ENCODE measurements around the gene CDA. TPM values are rescaled to one million over a fixed set of nuclear protein-coding genes. Genes with fewer than 3 reads are reported as not detected.

CDA gene
- total RNA-seq, 1 experiment from 2014 or later = 0.62 TPM

DNA sequence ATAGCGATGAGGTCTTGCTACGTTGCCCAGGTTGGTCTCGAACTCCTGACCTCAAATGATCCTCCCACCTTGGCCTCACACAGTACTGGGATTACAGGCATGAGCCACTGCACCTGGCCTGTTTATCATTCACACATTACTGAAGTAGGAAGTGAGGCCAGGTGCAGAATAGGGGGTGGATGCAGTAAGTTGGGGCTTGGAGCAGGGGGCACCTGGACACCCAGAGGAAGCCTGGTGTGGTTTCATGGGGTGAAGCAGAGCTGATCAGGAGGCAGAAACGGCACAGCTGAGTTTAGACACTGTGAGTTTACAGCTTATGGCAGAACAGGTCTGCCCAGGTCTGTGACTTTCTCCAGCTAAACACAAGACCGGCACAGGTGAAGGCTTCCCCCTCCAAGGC lies 4.9 kb downstream of the CDA start:
- ChIA-PET CTCF (interaction anchor here (0.6 kb wide), 1 partner anchor 19 kb away, joined by 4 read pairs; no protein-coding TSS in a partner anchor), POLR2A (no interaction called here)
- Histone ChIP-seq H3K27ac (ENCODE audit: low read length) (no peak overlapping the region), H3K9me3 (ENCODE audit: control insufficient read depth, insufficient read depth, low read depth, low read length) (no peaks in the 10 kb centered on the region), H3K4me3 (ENCODE audit: low read depth in 2 of 2, low read length in 2 of 2) (no peak overlapping the region), H3K27me3 (ENCODE audit: control insufficient read depth, insufficient read depth, low read length) (no peaks in the 10 kb centered on the region), H3K4me1 (ENCODE audit: control insufficient read depth, insufficient read depth, low read length) (peaks cover 3% of the 10 kb centered on the region; the same call in 1 of the 2 replicates), H3K36me3 (ENCODE audit: control insufficient read depth, insufficient read depth, low read length) (no peaks in the 10 kb centered on the region)
- BruUV-seq (replicated peaks) = no TSS peak
- ATAC-seq = no peak
- intact Hi-C loops (cut with micrococcal nuclease; ENCODE audit: unreplicated experiment) (no loop called here), in situ Hi-C loops (cut with HindIII; ENCODE audit: low pct_unique_long_range_greater_than_20kb, low sequenced_read_pairs) (no loop called here)
- DNase-seq (ENCODE audit: low read depth, low spot score) = no peak
- no peak for TF ChIP-seq CTCF (IDR thresholded peaks at IDR 0.05)
- no peak for TF ChIP-seq POLR2AphosphoS5 (IDR thresholded peaks at IDR 0.05; ENCODE audit: low read depth, low read length)
- TF ChIP-seq TCF7L2 (IDR thresholded peaks at IDR 0.05; ENCODE audit: low read depth, low read length) = no peak
- TF ChIP-seq, protein P1, sequence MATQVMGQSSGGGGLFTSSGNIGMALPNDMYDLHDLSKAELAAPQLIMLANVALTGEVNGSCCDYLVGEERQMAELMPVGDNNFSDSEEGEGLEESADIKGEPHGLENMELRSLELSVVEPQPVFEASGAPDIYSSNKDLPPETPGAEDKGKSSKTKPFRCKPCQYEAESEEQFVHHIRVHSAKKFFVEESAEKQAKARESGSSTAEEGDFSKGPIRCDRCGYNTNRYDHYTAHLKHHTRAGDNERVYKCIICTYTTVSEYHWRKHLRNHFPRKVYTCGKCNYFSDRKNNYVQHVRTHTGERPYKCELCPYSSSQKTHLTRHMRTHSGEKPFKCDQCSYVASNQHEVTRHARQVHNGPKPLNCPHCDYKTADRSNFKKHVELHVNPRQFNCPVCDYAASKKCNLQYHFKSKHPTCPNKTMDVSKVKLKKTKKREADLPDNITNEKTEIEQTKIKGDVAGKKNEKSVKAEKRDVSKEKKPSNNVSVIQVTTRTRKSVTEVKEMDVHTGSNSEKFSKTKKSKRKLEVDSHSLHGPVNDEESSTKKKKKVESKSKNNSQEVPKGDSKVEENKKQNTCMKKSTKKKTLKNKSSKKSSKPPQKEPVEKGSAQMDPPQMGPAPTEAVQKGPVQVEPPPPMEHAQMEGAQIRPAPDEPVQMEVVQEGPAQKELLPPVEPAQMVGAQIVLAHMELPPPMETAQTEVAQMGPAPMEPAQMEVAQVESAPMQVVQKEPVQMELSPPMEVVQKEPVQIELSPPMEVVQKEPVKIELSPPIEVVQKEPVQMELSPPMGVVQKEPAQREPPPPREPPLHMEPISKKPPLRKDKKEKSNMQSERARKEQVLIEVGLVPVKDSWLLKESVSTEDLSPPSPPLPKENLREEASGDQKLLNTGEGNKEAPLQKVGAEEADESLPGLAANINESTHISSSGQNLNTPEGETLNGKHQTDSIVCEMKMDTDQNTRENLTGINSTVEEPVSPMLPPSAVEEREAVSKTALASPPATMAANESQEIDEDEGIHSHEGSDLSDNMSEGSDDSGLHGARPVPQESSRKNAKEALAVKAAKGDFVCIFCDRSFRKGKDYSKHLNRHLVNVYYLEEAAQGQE (IDR thresholded peaks at IDR 0.05; ENCODE audit: insufficient read depth in 1 of 2, low read depth in 2 of 2, low read length in 1 of 2) = no peak
- no peak for TF ChIP-seq SIN3A (IDR thresholded peaks at IDR 0.05; ENCODE audit: borderline replicate concordance, insufficient read depth, low read depth, low read length)

DNA sequence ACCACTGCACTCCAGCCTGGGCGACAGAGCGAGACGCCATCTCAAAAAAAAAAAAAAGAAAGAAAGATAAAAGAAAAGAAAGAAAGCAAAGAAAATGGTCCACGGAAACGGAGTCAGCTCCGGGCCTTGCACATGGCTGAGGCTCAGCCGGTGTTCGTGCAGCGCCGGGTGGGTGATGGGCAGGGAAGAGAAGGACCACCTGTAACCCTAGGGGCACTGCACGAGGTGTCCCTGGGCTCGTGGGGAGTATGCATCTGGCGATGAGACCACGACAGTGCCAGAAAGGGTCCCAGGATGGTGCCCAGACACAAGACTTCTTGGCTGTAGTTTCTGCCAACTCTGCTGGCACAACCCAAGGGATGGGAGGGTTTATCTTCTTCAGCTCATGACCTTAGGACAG lies 5.8 kb downstream of the CDA start:
- Histone ChIP-seq H3K36me3 (ENCODE audit: control insufficient read depth, insufficient read depth, low read length) (no peaks in the 10 kb centered on the region), H3K27me3 (ENCODE audit: control insufficient read depth, insufficient read depth, low read length) (no peaks in the 10 kb centered on the region), H3K9me3 (ENCODE audit: control insufficient read depth, insufficient read depth, low read depth, low read length) (no peaks in the 10 kb centered on the region), H3K4me1 (ENCODE audit: control insufficient read depth, insufficient read depth, low read length) (no peaks in the 10 kb centered on the region; the same call in 1 of the 2 replicates), H3K4me3 (ENCODE audit: low read depth in 2 of 2, low read length in 2 of 2) (no peak overlapping the region), H3K27ac (ENCODE audit: low read length) (no peak overlapping the region)
- POLR2A ChIA-PET = interaction anchor here (0.5 kb wide), 1 partner anchor 11 kb away, joined by 7 read pairs; no protein-coding TSS in a partner anchor
- ATAC-seq (no peak), DNase-seq (ENCODE audit: low read depth, low spot score) (no peak)
- CTCF ChIA-PET = no interaction called here
- in situ Hi-C loops (cut with HindIII; ENCODE audit: low pct_unique_long_range_greater_than_20kb, low sequenced_read_pairs) (no loop called here), intact Hi-C loops (cut with micrococcal nuclease; ENCODE audit: unreplicated experiment) (no loop called here)
- no TSS peak for BruUV-seq (replicated peaks)
- TF ChIP-seq, protein P1 (IDR thresholded peaks at IDR 0.05; ENCODE audit: insufficient read depth in 1 of 2, low read depth in 2 of 2, low read length in 1 of 2) = no peak
- no peak for TF ChIP-seq SIN3A (IDR thresholded peaks at IDR 0.05; ENCODE audit: borderline replicate concordance, insufficient read depth, low read depth, low read length)
- TF ChIP-seq TCF7L2 (IDR thresholded peaks at IDR 0.05; ENCODE audit: low read depth, low read length) = no peak
- TF ChIP-seq CTCF (IDR thresholded peaks at IDR 0.05) = no peak
- TF ChIP-seq POLR2AphosphoS5 (IDR thresholded peaks at IDR 0.05; ENCODE audit: low read depth, low read length) = no peak

Data from Panc1 (cell line).